ENCODE results near the gene VAMP5. TPM values are rescaled to one million over a fixed set of nuclear protein-coding genes. Genes with fewer than 3 reads are reported as not detected.
"Not testable (repeated sequence)": the region's sequence is repeated elsewhere in the genome, so short reads cannot be mapped to it uniquely, and the experiment has no call there.

Gene VAMP5
- total RNA-seq, 1 donor from 2014 or later, result 101 TPM

GRCh38 chr2:85550486-85550885 lies 33.7 kb upstream of the VAMP5 start:
- no peak for DNase-seq (ENCODE audit: low read depth, low spot score)

- DNase-seq (ENCODE audit: low read depth, low spot score), result peak; percentile 37
These were observed 32.2 kb upstream of the VAMP5 start for GRCh38 chr2:85551698-85552678.

GRCh38 chr2:85553184-85553583 lies 31.0 kb upstream of the VAMP5 start:
- DNase-seq (ENCODE audit: low read depth, low spot score), result no peak

GRCh38 chr2:85554980-85555612 lies 29.1 kb upstream of the VAMP5 start:
- DNase-seq (ENCODE audit: low read depth, low spot score), result no peak

- DNase-seq (ENCODE audit: low read depth, low spot score), result no peak
These were observed 27.1 kb upstream of the VAMP5 start for GRCh38 chr2:85557130-85557529.

GRCh38 chr2:85558160-85558559 lies 26.1 kb upstream of the VAMP5 start:
- no peak for DNase-seq (ENCODE audit: low read depth, low spot score)

- DNase-seq (ENCODE audit: low read depth, low spot score), result not testable (repeated sequence)
These were observed 23.9 kb upstream of the VAMP5 start for GRCh38 chr2:85560403-85560726.

- no peak for DNase-seq (ENCODE audit: low read depth, low spot score)
These were observed 23.4 kb upstream of the VAMP5 start for GRCh38 chr2:85560812-85561279.

GRCh38 chr2:85561280-85562212 lies 22.7 kb upstream of the VAMP5 start, which contains the start of gene GGCX:
GGCX (minus strand) TSS chr2:85561493; CDS start chr2:85561428, 65 bp downstream.
- DNase-seq (ENCODE audit: low read depth, low spot score), result peak; percentile 76

GRCh38 chr2:85564144-85564563 lies 20.1 kb upstream of the VAMP5 start:
- no peak for DNase-seq (ENCODE audit: low read depth, low spot score)

- no peak for DNase-seq (ENCODE audit: low read depth, low spot score)
These were observed 18.0 kb upstream of the VAMP5 start for GRCh38 chr2:85566265-85566664.

GRCh38 chr2:85575739-85576138 lies 8.5 kb upstream of the VAMP5 start:
- DNase-seq (ENCODE audit: low read depth, low spot score), result no peak

- no peak for DNase-seq (ENCODE audit: low read depth, low spot score)
These were observed 7.2 kb upstream of the VAMP5 start for GRCh38 chr2:85577063-85577385.

- DNase-seq (ENCODE audit: low read depth, low spot score), result no peak
These were observed 6.6 kb upstream of the VAMP5 start, which contains the start of gene VAMP8 for GRCh38 chr2:85577386-85578242. VAMP8 (plus strand) TSS chr2:85577586; CDS start chr2:85577647, 61 bp downstream.

GRCh38 chr2:85578243-85579180 lies 5.7 kb upstream of the VAMP5 start:
- no peak for DNase-seq (ENCODE audit: low read depth, low spot score)

- DNase-seq (ENCODE audit: low read depth, low spot score), result no peak
These were observed 4.8 kb upstream of the VAMP5 start for GRCh38 chr2:85579266-85579935.

GRCh38 chr2:85580206-85580605 lies 4.0 kb upstream of the VAMP5 start:
- no peak for DNase-seq (ENCODE audit: low read depth, low spot score)

GRCh38 chr2:85582492-85582891 lies 1.7 kb upstream of the VAMP5 start:
- no peak for DNase-seq (ENCODE audit: low read depth, low spot score)
